K562 (cell line): ENCODE data around the gene CMPK1. TPM values are rescaled to one million over a fixed set of nuclear protein-coding genes. Genes with fewer than 3 reads are reported as not detected.

Experiments used
- ATAC-seq: fragments of 200-7000 bp; cut with Tn5 transposase; 3 replicates; pipeline ENCODE4 v1.9.1; 2020; ENCODE audit warnings: moderate library complexity
- BruUV-seq: library from RNA; stranded (reverse); fragments of 400-500 nt; replicated peaks from 2 replicates; lab custom pipeline; 2021; lab: Mats Ljungman, UMichigan
- CTCF ChIA-PET: fragments of 300-600 bp; formaldehyde crosslinking; extraction: SDS; loops from one replicate; lab custom pipeline; 2021; ENCODE audit warnings: low intra/inter-chr PET ratio; lab: Yijun Ruan, JAX
- POLR2A ChIA-PET: fragments of 300-600, 350-650 bp; sonication (Branson Sonifier 250); formaldehyde crosslinking; extraction: SDS; loops from one replicate; lab custom pipeline; 2021; ENCODE audit warnings: antibody characterized with exemption, inconsistent platforms; lab: Yijun Ruan, JAX
- DNase-seq, 4 experiments: peaks; one replicate each; pipeline versions ENCODE4 v3.0.0 to v3.0.0-alpha.2; 2011 to 2018; ENCODE audit warnings: low spot score in 3 of 4, mixed read lengths in 3 of 4; ENCODE audit errors: extremely low read depth in 1 of 4
- FAIRE-seq: peaks from 2 replicates; lab custom pipeline; 2011; peaks lifted over from hg19 to GRCh38; lab: Jason Lieb, UNC
- H2AFZ ChIP-seq: 2 replicates; pipeline ENCODE4 v1.6.0; 2011; ENCODE audit warnings: low read depth, low read length, control low read depth, inconsistent platforms
- H3K27ac ChIP-seq: fragments of 200-600 bp; 3 replicates; pipeline ENCODE4 v1.8.0; 2011; ENCODE audit warnings: low read depth, mild to moderate bottlenecking, control low read depth, inconsistent platforms, low read length, moderate library complexity, mixed read lengths; ENCODE audit errors: extremely low read depth
- H3K27me3 ChIP-seq, 2 experiments: fragments of 300-600 bp in 1 of 2; 2 replicates in 1 of 2; 3 replicates in 1 of 2; pipeline versions ENCODE4 v1.6.0 to v1.8.0; 2011; ENCODE audit warnings: inconsistent platforms in 2 of 2, low read length in 2 of 2, mild to moderate bottlenecking in 1 of 2, mixed read lengths in 1 of 2, moderate library complexity in 1 of 2; ENCODE audit not compliant: control insufficient read depth in 2 of 2, insufficient read depth in 2 of 2
- H3K36me3 ChIP-seq: fragments of 300-600 bp; 3 replicates; pipeline ENCODE4 v1.8.0; 2011; ENCODE audit warnings: mild to moderate bottlenecking, low read length, inconsistent platforms; ENCODE audit not compliant: control insufficient read depth, insufficient read depth
- H3K4me1 ChIP-seq, 2 experiments: fragments of 200-600 bp in 1 of 2; replicated peaks in 1 of 2; 2 replicates in 1 of 2; 3 replicates in 1 of 2; pipeline versions ENCODE4 v1.5.1 to v1.8.0; 2011; ENCODE audit warnings: inconsistent platforms in 2 of 2, low read length in 2 of 2, mild to moderate bottlenecking in 1 of 2, mixed read lengths in 1 of 2, moderate library complexity in 1 of 2; ENCODE audit not compliant: control insufficient read depth in 2 of 2, insufficient read depth in 2 of 2
- H3K4me2 ChIP-seq: 2 replicates; pipeline ENCODE4 v1.6.1; 2011; ENCODE audit warnings: low read length, control low read depth, inconsistent platforms, mixed read lengths; ENCODE audit not compliant: insufficient read depth
- H3K4me3 ChIP-seq: fragments of 200-600 bp; sonication (generic), shearing (Covaris generic); 2 replicates; pipeline ENCODE4 v1.5.1; 2016; ENCODE audit warnings: control low read depth, inconsistent platforms
- H3K79me2 ChIP-seq: fragments of 200-600 bp; 3 replicates; pipeline ENCODE4 v1.8.0; 2011; ENCODE audit warnings: low read length, inconsistent platforms; ENCODE audit not compliant: control insufficient read depth, insufficient read depth
- H3K9ac ChIP-seq, 2 experiments: 2 replicates each; pipeline versions ENCODE4 v1.6.0 to v1.6.1; 2011; ENCODE audit warnings: low read depth in 2 of 2, low read length in 2 of 2, control low read depth in 1 of 2, inconsistent platforms in 1 of 2, mild to moderate bottlenecking in 1 of 2, mixed read lengths in 1 of 2; ENCODE audit not compliant: insufficient read depth in 1 of 2
- H3K9me1 ChIP-seq: one replicate; pipeline ENCODE4 v1.6.0; 2011; ENCODE audit warnings: inconsistent platforms, mild to moderate bottlenecking, low read length, moderate library complexity; ENCODE audit not compliant: control insufficient read depth, insufficient read depth
- H3K9me3 ChIP-seq: replicated peaks from 2 replicates; pipeline ENCODE4 v1.5.1; 2011; ENCODE audit warnings: low read depth, low read length, inconsistent platforms; ENCODE audit not compliant: control insufficient read depth, insufficient read depth
- H4K20me1 ChIP-seq: replicated peaks from 2 replicates; pipeline ENCODE4 v1.6.1; 2011; ENCODE audit warnings: low read length, inconsistent platforms, mixed read lengths; ENCODE audit not compliant: control insufficient read depth, insufficient read depth
- CHAMP1 ChIP-seq: fragments of 450-650 bp; IDR thresholded peaks from 2 replicates; pipeline ENCODE4 v1.6.1; 2016; ENCODE audit warnings: mild to moderate bottlenecking
- ELF4 ChIP-seq: fragments of 450-650 bp; formaldehyde crosslinking; IDR thresholded peaks from 2 replicates; pipeline ENCODE4 v1.4.0; 2022; ENCODE audit warnings: missing genetic modification characterization
- FOXK2 ChIP-seq, 2 experiments: fragments of 450-650 bp; IDR thresholded peaks in 1 of 2; conservative IDR thresholded peaks in 1 of 2; 2 replicates each; pipeline ENCODE4 v1.6.1; 2016; ENCODE audit warnings: low read depth in 2 of 2, mild to moderate bottlenecking in 1 of 2
- HBP1 ChIP-seq: fragments of 450-650 bp; formaldehyde crosslinking; IDR thresholded peaks from 2 replicates; pipeline ENCODE4 v1.4.0; 2022; ENCODE audit warnings: missing genetic modification characterization
- ILK ChIP-seq: fragments of 450-650 bp; IDR thresholded peaks from 2 replicates; pipeline ENCODE4 v1.6.1; 2016; ENCODE audit warnings: missing genetic modification characterization, low read depth, mild to moderate bottlenecking, missing compliant biosample characterization, moderate library complexity, borderline replicate concordance
- MLLT1 ChIP-seq, 2 experiments: fragments of 450-650 bp; IDR thresholded peaks; 2 replicates each; pipeline ENCODE4 v1.6.1; 2016
- NCOR1 ChIP-seq: fragments of 450-650 bp; IDR thresholded peaks from 2 replicates; pipeline ENCODE4 v1.6.1; 2016; ENCODE audit warnings: mild to moderate bottlenecking, moderate library complexity
- NFRKB ChIP-seq: fragments of 450-650 bp; IDR thresholded peaks from 2 replicates; pipeline ENCODE4 v1.6.1; 2016; ENCODE audit warnings: low read depth
- TAL1 ChIP-seq: fragments of 450-650 bp; IDR thresholded peaks from 2 replicates; pipeline ENCODE4 v1.6.1; 2016; ENCODE audit warnings: mild to moderate bottlenecking
- ZKSCAN8 ChIP-seq: fragments of 200-800 bp; sonication (Bioruptor generic); IDR thresholded peaks from 2 replicates; pipeline ENCODE4 v1.6.1; 2016; ENCODE audit warnings: missing genetic modification characterization, missing compliant biosample characterization
- ZNF124 ChIP-seq: sonication (generic); formaldehyde crosslinking; IDR thresholded peaks from 2 replicates; pipeline ENCODE4 v1.8.1; 2022; ENCODE audit warnings: missing genetic modification reagents
- ZNF280A ChIP-seq: fragments of 450-650 bp; IDR thresholded peaks from 2 replicates; pipeline ENCODE4 v1.6.1; 2018; ENCODE audit warnings: mild to moderate bottlenecking, low read depth; ENCODE audit not compliant: partially characterized antibody
- ZNF41 ChIP-seq: fragments of 250-450 bp; sonication (Bioruptor Pico); conservative IDR thresholded peaks from 2 replicates; pipeline ENCODE4 v1.4.0; 2020; ENCODE audit warnings: mild to moderate bottlenecking
- ZNF561 ChIP-seq: fragments of 450-650 bp; formaldehyde crosslinking; conservative IDR thresholded peaks from 2 replicates; pipeline ENCODE4 v1.4.0; 2020; ENCODE audit warnings: mild to moderate bottlenecking, moderate library complexity
- ZNF57 ChIP-seq: fragments of 450-650 bp; formaldehyde crosslinking; IDR thresholded peaks from 2 replicates; pipeline ENCODE4 v1.4.0; 2020; ENCODE audit warnings: mild to moderate bottlenecking, moderate library complexity
- ZNF764 ChIP-seq: fragments of 250-450 bp; sonication (Bioruptor Pico); IDR thresholded peaks from 2 replicates; pipeline ENCODE4 v1.4.0; 2020; ENCODE audit warnings: low read depth, mild to moderate bottlenecking, moderate library complexity
- ZNF785 ChIP-seq: fragments of 250-450 bp; sonication (Bioruptor Pico); IDR thresholded peaks from 2 replicates; pipeline ENCODE4 v1.4.0; 2020; ENCODE audit warnings: mild to moderate bottlenecking
- WGBS: fragments of 100-300 bp; shearing (Covaris generic); methylation state at CpG from one replicate; pipeline ENCODE4 v1.1.6; 2016; ENCODE audit warnings: low coverage, mixed read lengths; ENCODE audit not compliant: insufficient coverage; ENCODE audit errors: missing lambda C conversion rate; 5-methylcytosine and 5-hydroxymethylcytosine counted together
- in situ Hi-C: fragments of 300-500 bp; cut with MboI; formaldehyde crosslinking; loops from 4 replicates; pipeline ENCODE4 v1.15.0; 2018; ENCODE audit warnings: inconsistent platforms, mixed read lengths
- intact Hi-C: fragments of 100-400 bp; cut with micrococcal nuclease; formaldehyde crosslinking; loops from 2 replicates; pipeline ENCODE4 v1.14.2; 2022
- polyA plus RNA-seq, 8 experiments: library from polyadenylated mRNA; depleted of rRNA in 4 of 8; stranded (reverse) in 5 of 8; unstranded in 3 of 8; fragments of >200 nt; fragmentation: Nextera tagmentation in 2 of 8; fragmentation: Illumina TruSeq in 1 of 8; extraction: Ambion mirVana in 2 of 8; extraction: Trizol in 1 of 8; gene quantifications; 2 replicates each; pipeline versions ENCODE4 v1.2.1 to v1.2.3, GENCODE V29; 2011 to 2014; ENCODE audit warnings: inconsistent platforms in 1 of 8, missing spikeins in 1 of 8
- total RNA-seq, 7 experiments: library from RNA; depleted of rRNA in 6 of 7; stranded (reverse); fragments of >200 nt in 6 of 7; fragmentation: Illumina TruSeq in 2 of 7; extraction: Trizol in 2 of 7; gene quantifications; 2 replicates each; pipeline versions ENCODE4 v1.2.1 to v1.2.3, GENCODE V29; 2011 to 2021; ENCODE audit warnings: low replicate concordance in 1 of 7

CMPK1 gene
- total and polyA plus RNA-seq, 9 of the 15 experiments (the other 6 are each of a cell fraction or from before 2014, with no cell fraction given) = 54.5 to 197 (median 116) TPM

- H3K9me1 ChIP-seq = no peaks in the 10 kb centered on the region
- no TSS peak for BruUV-seq
- H3K79me2 ChIP-seq = peaks cover 44% of the 10 kb centered on the region
- no peaks in the 10 kb centered on the region for H4K20me1 ChIP-seq
- H3K36me3 ChIP-seq = peaks cover 6% of the 10 kb centered on the region; the same call in 2 of the 3 replicates
- H3K4me1 ChIP-seq = peaks cover 20 to 24% of the 10 kb centered on the region in 2 experiments; a peak in 4 of 5 replicates
- POLR2A ChIA-PET = interaction anchor here (2.0 to 18.0 kb wide), 2 partner anchors 14 to 20 kb away, joined by 7 to 318 read pairs; partner anchors contain the start of gene STIL
- peak overlapping the region; percentile 0; the same call in 1 of the 3 replicates for H3K27ac ChIP-seq
- intact Hi-C loops = loop anchor here (5.0 kb wide), 3 partner anchors 100 to 150 kb away; partner anchors contain the start of genes FOXD2 and TAL1
- no peak overlapping the region for H3K4me3 ChIP-seq
- peak overlapping the region; percentile 98; the same call in 1 of the 2 replicates for H2AFZ ChIP-seq
- no peaks in the 10 kb centered on the region for H3K9me3 ChIP-seq
- CTCF ChIA-PET = no interaction called here
- no peak for DNase-seq
- WGBS = 26% methylated on average over 2 of the region's 2 CpGs
- no peak for ATAC-seq
- H3K9ac ChIP-seq = peak overlapping the region; percentile 28 to 96
- in situ Hi-C loops = no loop called here
- no peaks in the 10 kb centered on the region for H3K27me3 ChIP-seq
- FAIRE-seq = no peak
- peak overlapping the region; percentile 98 for H3K4me2 ChIP-seq
- TF ChIP-seq ELF4 (CRISPR knock-in tag) = 0 out of 2 replicates have a peak, but pooled peaks have one; percentile 24
- TF ChIP-seq NCOR1 = peak; percentile 10; the same call in 1 of the 2 replicates
- no peak for TF ChIP-seq MLLT1 (IDR thresholded peaks at IDR 0.05)
- TF ChIP-seq ZNF280A = no peak
- TF ChIP-seq ILK (tag) = no peak
- peak; percentile 22 to 77; a peak in 2 of 4 replicates for TF ChIP-seq FOXK2 (conservative IDR thresholded peaks at IDR 0.05 in 1 of 2, IDR thresholded peaks at IDR 0.05 in 1 of 2; ENCODE audit: low read depth in 2 of 2)
- no peak for TF ChIP-seq ZNF785 (CRISPR knock-in tag)
- TF ChIP-seq CHAMP1 = no peak
- no peak for TF ChIP-seq ZNF764
- no peak for TF ChIP-seq ZNF57
- TF ChIP-seq TAL1 = no peak
- TF ChIP-seq ZNF561 (CRISPR knock-in tag) = no peak
- no peak for TF ChIP-seq ZKSCAN8 (CRISPR knock-in tag)
- no peak for TF ChIP-seq ZNF41 (CRISPR knock-in tag)
- no peak for TF ChIP-seq ZNF124 (CRISPR knock-in tag)
- TF ChIP-seq HBP1 (CRISPR knock-in tag) = 0 out of 2 replicates have a peak, but pooled peaks have one; percentile 46
- TF ChIP-seq NFRKB = no peak
Observed at GRCh38 chr1:47331875-47332274, 1.7 kb upstream of the CMPK1 start.
